Hepatocyte (in vitro differentiated cells): ENCODE results near the gene SDR42E1.

Experiments
- CTCF ChIP-seq: fragments of 200-600 bp; sonication (generic); IDR thresholded peaks from 2 replicates; pipeline ENCODE4 v1.5.1; 2016; ENCODE audit warnings: antibody characterized with exemption, mild to moderate bottlenecking; ENCODE audit not compliant: poor library complexity
- EZH2 ChIP-seq: fragments of 200-600 bp; sonication (generic); IDR thresholded peaks from 2 replicates; pipeline ENCODE4 v1.6.1; 2016; ENCODE audit warnings: antibody characterized with exemption, mild to moderate bottlenecking, borderline replicate concordance
- EZH2phosphoT487 ChIP-seq: fragments of 200-600 bp; sonication (generic); IDR thresholded peaks from one replicate; pipeline ENCODE4 v1.6.1; 2018; ENCODE audit warnings: antibody characterized with exemption, mild to moderate bottlenecking, low read depth, moderate library complexity; ENCODE audit not compliant: unreplicated experiment, severe bottlenecking

DNA sequence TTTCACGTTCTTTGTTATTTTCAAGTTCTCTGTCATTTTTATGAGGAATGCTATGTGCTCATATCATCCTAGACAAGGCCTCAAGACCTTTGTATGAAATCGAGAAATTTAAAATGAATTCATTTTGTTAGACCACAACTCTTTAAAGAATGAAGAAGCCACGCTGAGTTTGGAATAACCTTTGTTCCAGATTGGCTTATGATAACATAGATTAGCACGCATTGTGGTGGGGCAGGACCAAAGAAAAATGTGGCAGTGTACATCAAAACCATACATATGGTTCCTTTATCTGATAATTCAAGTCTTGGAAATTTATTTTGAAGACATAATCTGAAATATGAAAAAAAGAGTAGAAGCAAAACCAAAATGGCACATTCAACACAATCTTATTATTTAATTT is 26.0 kb upstream of the SDR42E1 start:
- no peak for TF ChIP-seq EZH2
- no peak for TF ChIP-seq CTCF
- TF ChIP-seq EZH2phosphoT487: no peak
